Esophagus squamous epithelium (tissue), 5 donors: ENCODE data around the gene SCIMP. TPM values are rescaled to one million over a fixed set of nuclear protein-coding genes. Genes with fewer than 3 reads are reported as not detected.

Source experiments
- DNase-seq: peaks from one replicate; lab custom pipeline; 2025; lab: John Stamatoyannopoulos, UW
- H3K27ac ChIP-seq, 4 donors: fragments of 200-600 bp; sonication (generic); one replicate each; pipeline ENCODE4 v1.5.1; 2016 to 2019; ENCODE audit warnings: mild to moderate bottlenecking in 1 of 4
- H3K27me3 ChIP-seq, 4 donors: fragments of 200-600 bp; sonication (generic); 1 replicate in 3 of 4; 2 replicates in 1 of 4; pipeline versions ENCODE4 v1.5.1 to v1.6.0; 2017 to 2021; ENCODE audit warnings: antibody characterized with exemption in 1 of 4
- H3K36me3 ChIP-seq, 3 donors: fragments of 200-600 bp; sonication (generic); one replicate each; pipeline ENCODE4 v1.5.1; 2016 to 2019
- H3K4me1 ChIP-seq, 3 donors: fragments of 200-600 bp; sonication (generic); one replicate each; pipeline ENCODE4 v1.5.1; 2017 to 2019
- H3K4me3 ChIP-seq, 4 donors: fragments of 200-600 bp; sonication (generic); 1 replicate in 3 of 4; 2 replicates in 1 of 4; pipeline ENCODE4 v1.5.1; 2016 to 2019; ENCODE audit warnings: mild to moderate bottlenecking in 2 of 4, moderate library complexity in 1 of 4
- H3K9me3 ChIP-seq, 3 donors: fragments of 200-600 bp; sonication (generic); one replicate each; pipeline ENCODE4 v1.5.1; 2016 to 2019
- POLR2A ChIP-seq, 4 donors: fragments of 450-650 bp; IDR thresholded peaks; one replicate each; pipeline ENCODE4 v1.6.1; 2017; ENCODE audit warnings: antibody characterized with exemption in 4 of 4, mild to moderate bottlenecking in 4 of 4, moderate library complexity in 3 of 4
- WGBS, 2 donors: methylation state at CpG; one replicate each; pipeline ENCODE4 v1.1.5; 2018; 5-methylcytosine and 5-hydroxymethylcytosine counted together
- intact Hi-C: fragments of 100-400 bp; cut with DNase I; formaldehyde crosslinking; loops from one replicate; pipeline ENCODE4 v1.15.0; 2022
- total RNA-seq, 4 donors: library from RNA; depleted of rRNA; stranded (reverse); fragments of >200 nt; gene quantifications; one replicate each; pipeline ENCODE4 v1.1.0, GENCODE V29; 2016
- TF ChIP-seq, protein P1 (sequence below), 6 experiments: fragments of 450-650 bp in 4 of 6; fragments of 200-600 bp in 2 of 6; sonication (generic) in 2 of 6; IDR thresholded peaks; one replicate each; pipeline ENCODE4 v1.5.1; 2016 to 2019; ENCODE audit warnings: antibody characterized with exemption in 6 of 6, mild to moderate bottlenecking in 4 of 6, moderate library complexity in 4 of 6
- donor health status: DM: yes; HTN: yes; CAD: no.

Gene SCIMP
- total RNA-seq: 1 to 10 TPM in 2 of 4 donors, under 1 TPM in 2; 0.45 to 3.7 (median 1.2) TPM

DNA sequence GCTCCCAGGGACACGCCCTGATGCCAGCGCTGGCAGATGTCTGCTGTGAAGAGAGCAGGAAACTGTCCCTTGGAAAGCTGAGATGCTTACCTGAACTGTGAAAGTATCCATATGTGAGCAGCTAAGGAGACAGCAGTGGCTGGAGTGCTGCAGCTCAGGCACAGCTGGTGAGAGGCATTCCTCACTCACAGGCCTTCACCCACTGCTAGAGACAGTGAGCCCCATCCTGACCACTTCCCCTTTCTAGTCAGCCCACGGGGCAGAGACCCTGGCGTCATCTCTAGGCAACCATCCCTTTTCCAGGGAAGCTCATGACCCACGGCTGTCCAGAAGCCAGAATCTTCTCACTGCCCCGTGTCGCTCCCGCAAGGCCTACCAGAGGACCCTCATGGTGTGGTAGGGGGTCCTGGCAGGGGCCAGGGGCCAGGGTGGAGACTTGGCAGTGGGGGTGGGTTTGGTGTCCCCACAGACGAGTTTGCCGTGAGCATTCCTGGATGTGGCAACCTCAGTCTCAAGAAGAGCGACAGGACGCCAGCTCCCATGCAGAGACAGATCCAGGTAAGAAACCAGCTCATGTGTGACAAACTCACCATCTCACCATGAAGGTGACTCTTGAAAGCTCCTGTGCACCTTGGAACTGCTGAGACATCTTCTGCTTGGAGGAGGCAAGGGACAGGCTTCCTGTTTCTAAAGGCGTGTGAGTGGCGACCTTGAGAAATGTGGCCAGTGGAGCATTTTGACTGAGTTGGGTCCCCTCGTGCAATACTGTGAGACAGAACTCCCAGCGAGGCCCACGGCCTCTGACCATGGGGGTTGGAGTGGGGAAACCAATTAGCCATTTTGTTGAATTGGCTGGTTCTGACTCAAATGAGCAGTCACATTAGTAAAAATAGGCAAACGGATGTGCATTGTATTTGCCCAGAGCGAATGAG, at the start of gene SCIMP:
TSS of gene SCIMP (minus strand) at position 216 of the 932 bp plus-strand sequence. CDS start at position 111, 105 bp downstream.
- intact Hi-C loops: no loop called here
- peaks cover 0 to 5% (median 3%) of the 10 kb centered on the region in 3 donors for H3K9me3 ChIP-seq
- H3K27me3 ChIP-seq: no peaks in the 10 kb centered on the region
- peak within 1 kb of the TSS in 2 of 4 donors; percentile 25 to 61 for H3K27ac ChIP-seq
- DNase-seq: no peak
- H3K36me3 ChIP-seq: peaks cover 0 to 9% (median 0%) of the 10 kb centered on the region in 3 donors
- H3K4me3 ChIP-seq: peak within 1 kb of the TSS in 2 of 4 donors; percentile 18 to 40
- H3K4me1 ChIP-seq: no peaks in the 10 kb centered on the region
- 87 to 91% methylated on average over 8 to 10 of the region's 19 CpGs for whole genome bisulfite sequencing, 2 donors
- TF ChIP-seq POLR2A (IDR thresholded peaks at IDR 0.05): peak in 1 of 4 donors; percentile 69
- TF ChIP-seq, protein P1, sequence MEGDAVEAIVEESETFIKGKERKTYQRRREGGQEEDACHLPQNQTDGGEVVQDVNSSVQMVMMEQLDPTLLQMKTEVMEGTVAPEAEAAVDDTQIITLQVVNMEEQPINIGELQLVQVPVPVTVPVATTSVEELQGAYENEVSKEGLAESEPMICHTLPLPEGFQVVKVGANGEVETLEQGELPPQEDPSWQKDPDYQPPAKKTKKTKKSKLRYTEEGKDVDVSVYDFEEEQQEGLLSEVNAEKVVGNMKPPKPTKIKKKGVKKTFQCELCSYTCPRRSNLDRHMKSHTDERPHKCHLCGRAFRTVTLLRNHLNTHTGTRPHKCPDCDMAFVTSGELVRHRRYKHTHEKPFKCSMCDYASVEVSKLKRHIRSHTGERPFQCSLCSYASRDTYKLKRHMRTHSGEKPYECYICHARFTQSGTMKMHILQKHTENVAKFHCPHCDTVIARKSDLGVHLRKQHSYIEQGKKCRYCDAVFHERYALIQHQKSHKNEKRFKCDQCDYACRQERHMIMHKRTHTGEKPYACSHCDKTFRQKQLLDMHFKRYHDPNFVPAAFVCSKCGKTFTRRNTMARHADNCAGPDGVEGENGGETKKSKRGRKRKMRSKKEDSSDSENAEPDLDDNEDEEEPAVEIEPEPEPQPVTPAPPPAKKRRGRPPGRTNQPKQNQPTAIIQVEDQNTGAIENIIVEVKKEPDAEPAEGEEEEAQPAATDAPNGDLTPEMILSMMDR (IDR thresholded peaks at IDR 0.05): no peak

DNA sequence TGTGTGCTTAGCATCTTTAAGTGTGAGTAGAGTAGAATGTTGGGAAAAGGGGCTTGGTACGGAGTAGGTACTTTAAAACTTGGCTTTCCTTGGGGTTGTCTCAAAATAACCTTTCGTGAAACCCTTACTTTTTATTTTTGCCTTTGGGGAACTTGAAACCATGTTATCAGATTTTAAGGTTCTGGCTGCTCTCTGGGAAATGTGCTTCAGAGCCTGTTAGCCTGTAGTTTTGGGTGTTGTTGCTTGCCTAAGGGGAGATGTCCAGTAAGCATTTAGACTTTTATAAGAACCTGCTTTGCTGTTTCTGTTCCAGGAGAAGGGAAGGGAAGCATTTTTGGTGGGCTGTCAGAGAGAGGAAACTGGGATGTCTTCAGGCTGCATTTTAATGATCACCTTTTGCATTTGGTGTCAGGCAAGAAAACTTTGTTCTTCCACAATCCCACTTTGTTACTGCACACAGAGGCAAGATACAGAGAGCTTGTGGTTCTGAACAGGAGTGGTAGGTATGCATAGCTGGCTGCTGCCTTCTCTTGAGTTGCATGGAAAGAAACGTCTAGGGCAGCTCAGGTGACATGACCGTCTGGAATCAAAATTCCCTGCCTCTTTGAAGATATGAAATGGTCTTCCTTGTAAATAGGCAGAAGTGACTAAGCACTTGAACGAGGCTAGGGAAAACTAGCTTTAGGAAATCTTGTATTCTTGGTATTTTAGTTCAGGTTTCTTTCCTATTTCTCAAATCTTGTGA, 49.1 kb upstream of the SCIMP start:
- TF ChIP-seq, protein P1 (IDR thresholded peaks at IDR 0.05): no peak
- no peak for TF ChIP-seq POLR2A (IDR thresholded peaks at IDR 0.05)
- H3K27me3 ChIP-seq: no peaks in the 10 kb centered on the region
- H3K4me1 ChIP-seq: peaks cover 9 to 36% (median 17%) of the 10 kb centered on the region in 3 donors
- intact Hi-C loops: no loop called here
- no peaks in the 10 kb centered on the region for H3K36me3 ChIP-seq
- H3K27ac ChIP-seq: peak overlapping the region in 1 of 4 donors; percentile 4
- 38 to 41% methylated on average over 5 of the region's 5 CpGs for WGBS, 2 donors
- H3K9me3 ChIP-seq: no peaks in the 10 kb centered on the region
- DNase-seq: no peak
- H3K4me3 ChIP-seq: peak overlapping the region in 3 of 4 donors; percentile 5 to 97 (median 89)

DNA sequence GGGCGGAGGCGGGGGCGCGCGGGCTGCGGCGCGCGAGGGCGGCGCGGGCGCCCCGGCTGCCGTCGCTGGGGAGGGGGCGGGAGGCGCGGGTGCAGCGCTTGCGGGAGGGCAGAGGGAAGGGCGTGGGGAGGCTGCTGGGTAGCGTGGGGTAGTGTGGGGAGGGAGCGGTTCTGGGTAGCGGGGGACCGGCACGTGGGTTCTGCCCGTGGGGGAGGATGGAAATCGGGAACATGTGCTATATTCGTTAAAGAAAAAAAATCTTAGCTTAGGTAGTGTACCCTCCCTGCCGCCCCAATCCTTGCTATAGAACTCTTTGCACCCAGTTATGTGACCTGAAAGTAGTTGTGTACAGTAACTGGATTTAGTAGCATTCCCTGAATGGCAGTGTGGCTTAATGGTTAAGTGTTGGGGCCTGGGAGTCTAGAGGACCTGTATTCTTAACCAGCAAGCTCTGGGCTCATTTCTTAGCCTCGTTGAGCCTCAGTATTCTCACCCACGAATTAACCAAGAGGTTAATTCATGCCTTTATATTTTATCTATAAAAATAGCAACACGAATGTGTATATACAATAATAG, 48.1 kb upstream of the SCIMP start:
- Histone ChIP-seq H3K36me3 (no peaks in the 10 kb centered on the region), H3K4me3 (peak overlapping the region; percentile 70 to 97 (median 92)), H3K27me3 (no peaks in the 10 kb centered on the region), H3K9me3 (no peaks in the 10 kb centered on the region), H3K4me1 (peaks cover 9 to 29% (median 17%) of the 10 kb centered on the region in 3 donors), H3K27ac (peak overlapping the region; percentile 75 to 95 (median 91))
- DNase-seq: no peak
- 2% methylated on average over 12 to 13 of the region's 34 CpGs for WGBS, 2 donors
- TF ChIP-seq, protein P1 (IDR thresholded peaks at IDR 0.05): no peak
- no peak for TF ChIP-seq POLR2A (IDR thresholded peaks at IDR 0.05)
- intact Hi-C loops: no loop called here

DNA sequence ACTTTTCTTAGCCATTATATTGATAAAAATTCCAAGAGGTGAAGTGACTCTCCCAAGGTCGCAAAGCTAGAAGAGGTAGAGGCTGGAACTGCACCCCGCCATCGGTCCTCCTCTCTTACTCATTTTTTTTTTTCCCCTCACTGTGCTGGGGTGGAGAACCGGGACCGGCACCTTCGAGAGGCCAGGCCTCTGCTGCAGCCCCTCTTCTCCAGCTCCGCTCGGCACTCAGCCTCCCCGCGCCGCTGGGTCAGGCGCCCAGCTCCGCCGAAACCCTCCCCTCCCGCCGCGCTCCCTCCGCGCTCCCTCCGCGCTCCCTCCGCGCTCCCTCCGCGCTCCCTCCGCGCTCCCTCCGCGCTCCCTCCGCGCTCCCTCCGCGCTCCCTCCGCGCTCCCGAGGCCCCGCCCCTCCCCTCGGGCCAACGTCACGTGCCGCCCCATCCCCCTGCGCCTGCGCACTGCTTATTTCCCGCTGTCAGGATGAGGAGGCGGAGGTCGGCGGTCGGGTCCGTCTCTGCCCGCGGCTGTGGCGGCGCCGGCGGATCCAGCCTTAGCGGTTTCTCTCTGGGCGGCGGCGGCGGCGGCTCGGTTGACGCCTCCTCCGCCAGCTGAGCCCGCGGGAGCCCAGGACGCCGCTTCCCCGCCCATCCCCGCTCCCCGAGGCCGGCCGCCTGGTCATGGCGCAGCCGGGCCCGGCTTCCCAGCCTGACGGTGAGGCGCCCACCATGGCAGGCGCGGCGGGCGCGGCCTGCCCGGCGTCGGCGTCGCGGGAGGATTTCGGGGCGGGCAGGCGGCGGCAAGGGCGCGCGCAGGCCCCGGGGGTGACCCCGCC, 47.4 kb upstream of the SCIMP start, which contains the start of gene RABEP1:
TSS of gene RABEP1 (plus strand) at position 471 of the 828 bp plus-strand sequence. CDS start at position 674, 203 bp downstream.
- WGBS, 2 donors: 2 to 4% methylated on average over 5 to 7 of the region's 98 CpGs

More for the DNA sequence above, 47.4 kb upstream of the SCIMP start, which contains the start of gene RABEP1:
- Histone ChIP-seq H3K27me3 (no peaks in the 10 kb centered on the region), H3K36me3 (no peaks in the 10 kb centered on the region), H3K4me1 (peaks cover 9 to 29% (median 17%) of the 10 kb centered on the region in 3 donors), H3K27ac (peak within 1 kb of the TSS; percentile 82 to 95 (median 91)), H3K4me3 (peak within 1 kb of the TSS; percentile 70 to 97 (median 92)), H3K9me3 (no peaks in the 10 kb centered on the region)
- TF ChIP-seq, protein P1 (IDR thresholded peaks at IDR 0.05): peak in 5 of 6 experiments; percentile 5 to 42 (median 14)
- TF ChIP-seq POLR2A (IDR thresholded peaks at IDR 0.05): peak in 3 of 4 donors; percentile 59 to 92 (median 78)
- intact Hi-C loops: no loop called here
- peak; percentile 52 for DNase-seq
